H9 (cell line): ENCODE data around the gene NFATC4. TPM values are rescaled to one million over a fixed set of nuclear protein-coding genes. Genes with fewer than 3 reads are reported as not detected.

ENCODE experiments used
- DNase-seq: peaks from one replicate; pipeline ENCODE4 v3.0.0-alpha.2; 2017
- H2AFZ ChIP-seq: one replicate; pipeline ENCODE4 v1.6.1; 2013; ENCODE audit warnings: mild to moderate bottlenecking, low read length, control low read depth, moderate library complexity
- H2AK5ac ChIP-seq: 2 replicates; pipeline ENCODE4 v1.6.1; 2013; ENCODE audit warnings: low read length, control low read depth, mixed read lengths; ENCODE audit not compliant: insufficient read length
- H2BK120ac ChIP-seq: one replicate; pipeline ENCODE4 v1.6.1; 2013; ENCODE audit warnings: low read depth, mild to moderate bottlenecking, low read length, control low read depth, inconsistent platforms; ENCODE audit not compliant: poor library complexity, severe bottlenecking
- H2BK12ac ChIP-seq: 2 replicates; pipeline ENCODE4 v1.6.1; 2013; ENCODE audit warnings: low read length, control low read depth, mixed read lengths, low read depth; ENCODE audit not compliant: insufficient read length
- H2BK15ac ChIP-seq: 2 replicates; pipeline ENCODE4 v1.6.1; 2013; ENCODE audit warnings: low read depth, low read length, control low read depth
- H2BK20ac ChIP-seq: one replicate; pipeline ENCODE4 v1.6.1; 2013; ENCODE audit warnings: low read depth, mild to moderate bottlenecking, low read length, control low read depth, inconsistent platforms; ENCODE audit not compliant: poor library complexity, severe bottlenecking
- H2BK5ac ChIP-seq: 2 replicates; pipeline ENCODE4 v1.6.1; 2013; ENCODE audit warnings: low read length, control low read depth, mixed read lengths; ENCODE audit not compliant: insufficient read length
- H3K14ac ChIP-seq: 2 replicates; pipeline ENCODE4 v1.6.1; 2013; ENCODE audit warnings: low read length, control low read depth; ENCODE audit not compliant: insufficient read depth
- H3K18ac ChIP-seq: 2 replicates; pipeline ENCODE4 v1.6.1; 2013; ENCODE audit warnings: low read depth, mild to moderate bottlenecking, mixed read lengths, low read length, control low read depth; ENCODE audit not compliant: insufficient read length
- H3K23ac ChIP-seq: 2 replicates; pipeline ENCODE4 v1.6.1; 2013; ENCODE audit warnings: low read length, control low read depth, mixed read lengths, low read depth; ENCODE audit not compliant: insufficient read length
- H3K23me2 ChIP-seq: 2 replicates; pipeline ENCODE4 v1.6.1; 2013; ENCODE audit warnings: low read depth, mild to moderate bottlenecking, mixed read lengths, low read length, control low read depth; ENCODE audit not compliant: insufficient read length, poor library complexity, severe bottlenecking
- H3K27ac ChIP-seq: 2 replicates; pipeline ENCODE4 v1.5.1; 2013; ENCODE audit warnings: low read length, control low read depth, mixed read lengths, low read depth; ENCODE audit not compliant: insufficient read length
- H3K27me3 ChIP-seq: 2 replicates; pipeline ENCODE4 v1.6.1; 2013; ENCODE audit warnings: low read length, control low read depth, inconsistent platforms; ENCODE audit not compliant: insufficient read depth
- H3K4ac ChIP-seq: 2 replicates; pipeline ENCODE4 v1.6.1; 2013; ENCODE audit warnings: low read depth, mild to moderate bottlenecking, control low read depth, inconsistent platforms, low read length, moderate library complexity
- H3K4me1 ChIP-seq: 2 replicates; pipeline ENCODE4 v1.6.1; 2013; ENCODE audit warnings: low read length, control low read depth, inconsistent platforms; ENCODE audit not compliant: insufficient read depth
- H3K4me2 ChIP-seq: 2 replicates; pipeline ENCODE4 v1.6.1; 2013; ENCODE audit warnings: low read length, control low read depth, mixed read lengths; ENCODE audit not compliant: insufficient read length, insufficient read depth
- H3K56ac ChIP-seq: 2 replicates; pipeline ENCODE4 v1.6.1; 2013; ENCODE audit warnings: low read depth, mild to moderate bottlenecking, mixed read lengths, low read length, control low read depth; ENCODE audit not compliant: insufficient read length
- H3K79me1 ChIP-seq: 2 replicates; pipeline ENCODE4 v1.6.1; 2013; ENCODE audit warnings: low read depth, mild to moderate bottlenecking, moderate library complexity, low read length, control low read depth, inconsistent platforms; ENCODE audit not compliant: insufficient read depth, poor library complexity, severe bottlenecking
- H3K79me2 ChIP-seq: 2 replicates; pipeline ENCODE4 v1.6.1; 2013; ENCODE audit warnings: low read length, control low read depth, inconsistent platforms; ENCODE audit not compliant: insufficient read depth
- H3K9ac ChIP-seq: 2 replicates; pipeline ENCODE4 v1.6.1; 2013; ENCODE audit warnings: low read length, control low read depth, mixed read lengths; ENCODE audit not compliant: insufficient read length; ENCODE audit errors: extremely low read depth
- H3K9me3 ChIP-seq: one replicate; pipeline ENCODE4 v1.6.1; 2013; ENCODE audit warnings: low read depth, low read length, inconsistent platforms; ENCODE audit not compliant: control insufficient read depth
- H3T11ph ChIP-seq: one replicate; pipeline ENCODE4 v1.6.1; 2013; ENCODE audit warnings: mild to moderate bottlenecking, low read length, control low read depth, inconsistent platforms
- H4K20me1 ChIP-seq: one replicate; pipeline ENCODE4 v1.6.1; 2013; ENCODE audit not compliant: control insufficient read depth, insufficient read length, insufficient read depth
- H4K5ac ChIP-seq: 2 replicates; pipeline ENCODE4 v1.6.1; 2013; ENCODE audit warnings: low read depth, mild to moderate bottlenecking, mixed read lengths, low read length, control low read depth; ENCODE audit not compliant: insufficient read length
- H4K8ac ChIP-seq: replicated peaks from 2 replicates; pipeline ENCODE4 v1.6.1; 2013; ENCODE audit warnings: low read length, control low read depth, mixed read lengths, low read depth; ENCODE audit not compliant: insufficient read length
- H4K91ac ChIP-seq: 2 replicates; pipeline ENCODE4 v1.6.1; 2013; ENCODE audit warnings: low read depth, mild to moderate bottlenecking, moderate library complexity, mixed read lengths, low read length, control low read depth; ENCODE audit not compliant: insufficient read length
- H3K27ac Mint-ChIP-seq, 3 experiments: 2 replicates in 2 of 3; 3 replicates in 1 of 3; pipeline ENCODE4 v1.8.0; 2020 to 2021; ENCODE audit warnings: mixed read lengths in 3 of 3, mild to moderate bottlenecking in 1 of 3, moderate library complexity in 1 of 3
- H3K27me3 Mint-ChIP-seq: 2 replicates; pipeline ENCODE4 v1.8.0; 2021; ENCODE audit warnings: low read depth, mild to moderate bottlenecking, moderate library complexity, mixed read lengths
- H3K36me3 Mint-ChIP-seq, 3 experiments: 2 replicates in 2 of 3; 3 replicates in 1 of 3; pipeline ENCODE4 v1.8.0; 2020 to 2021; ENCODE audit warnings: low read depth in 3 of 3, mixed read lengths in 3 of 3; ENCODE audit not compliant: insufficient read depth in 1 of 3
- H3K4me1 Mint-ChIP-seq, 2 experiments: 2 replicates each; pipeline ENCODE4 v1.8.0; 2020; ENCODE audit warnings: mixed read lengths in 2 of 2
- H3K4me3 Mint-ChIP-seq, 2 experiments: 2 replicates in 1 of 2; 3 replicates in 1 of 2; pipeline ENCODE4 v1.8.0; 2020 to 2021; ENCODE audit warnings: mild to moderate bottlenecking in 2 of 2, mixed read lengths in 2 of 2, moderate library complexity in 1 of 2
- H3K9me3 Mint-ChIP-seq, 2 experiments: 2 replicates in 1 of 2; 3 replicates in 1 of 2; pipeline ENCODE4 v1.8.0; 2020; ENCODE audit warnings: mild to moderate bottlenecking in 2 of 2, mixed read lengths in 2 of 2, moderate library complexity in 1 of 2
- WGBS: extraction: QIAGEN DNeasy Blood & Tissue Kit; methylation state at CpG from one replicate; pipeline ENCODE4 v1.1.7; 2013; ENCODE audit warnings: missing lambda C conversion rate, low lambda C conversion rate, mixed read lengths; ENCODE audit not compliant: insufficient read length; ENCODE audit errors: extremely low coverage; 5-methylcytosine and 5-hydroxymethylcytosine counted together
- total RNA-seq: library from RNA; stranded (reverse); gene quantifications from 2 replicates; pipeline ENCODE4 v1.2.1, GENCODE V29; 2021
- TF ChIP-seq, protein P1 (sequence below): fragments of 200-600 bp; sonication (generic); conservative IDR thresholded peaks from 3 replicates; pipeline ENCODE4 v1.8.0; 2021; ENCODE audit warnings: antibody characterized with exemption, mild to moderate bottlenecking

The NFATC4 gene
- total RNA-seq, 1 experiment from 2014 or later: 46.4 TPM

GRCh38 chr14:24377126-24377525 lies 9.1 kb downstream of the NFATC4 start:
- Histone ChIP-seq H3K79me1 (no peaks in the 10 kb centered on the region), H2BK120ac (no peak overlapping the region), H3K9me3 (no peaks in the 10 kb centered on the region), H3T11ph (no peak overlapping the region), H3K4ac (no peak overlapping the region), H4K8ac (no peak overlapping the region), H3K14ac (no peak overlapping the region), H4K5ac (no peak overlapping the region), H2AFZ (no peak overlapping the region), H3K23me2 (no peaks in the 10 kb centered on the region), H3K27ac (no peak overlapping the region), H3K4me2 (peak overlapping the region; percentile 15), H3K4me1 (peaks cover 3% of the 10 kb centered on the region), H2BK5ac (no peak overlapping the region), H3K79me2 (no peaks in the 10 kb centered on the region), H3K27me3 (no peaks in the 10 kb centered on the region), H3K56ac (no peak overlapping the region), H2BK20ac (no peak overlapping the region), H2BK15ac (no peak overlapping the region), H4K91ac (no peak overlapping the region), H4K20me1 (no peaks in the 10 kb centered on the region), H3K23ac (no peak overlapping the region), H3K9ac (no peak overlapping the region), H2BK12ac (no peak overlapping the region), H3K18ac (no peak overlapping the region), H2AK5ac (no peak overlapping the region)
- Mint-ChIP-seq H3K4me3 (peak overlapping the region; percentile 62 to 79; a peak in 4 of 5 replicates), H3K27me3 (no peaks in the 10 kb centered on the region; the same call in 1 of the 2 replicates), H3K27ac (peak overlapping the region in 2 of 3 experiments; percentile 25 to 84; a peak in 3 of 7 replicates), H3K36me3 (peaks cover 10 to 32% (median 21%) of the 10 kb centered on the region in 3 experiments), H3K4me1 (peaks cover 37 to 46% of the 10 kb centered on the region in 2 experiments), H3K9me3 (no peaks in the 10 kb centered on the region)
- WGBS: no CpG with 5 or more reads among the region's 7 CpGs
- TF ChIP-seq, protein P1, sequence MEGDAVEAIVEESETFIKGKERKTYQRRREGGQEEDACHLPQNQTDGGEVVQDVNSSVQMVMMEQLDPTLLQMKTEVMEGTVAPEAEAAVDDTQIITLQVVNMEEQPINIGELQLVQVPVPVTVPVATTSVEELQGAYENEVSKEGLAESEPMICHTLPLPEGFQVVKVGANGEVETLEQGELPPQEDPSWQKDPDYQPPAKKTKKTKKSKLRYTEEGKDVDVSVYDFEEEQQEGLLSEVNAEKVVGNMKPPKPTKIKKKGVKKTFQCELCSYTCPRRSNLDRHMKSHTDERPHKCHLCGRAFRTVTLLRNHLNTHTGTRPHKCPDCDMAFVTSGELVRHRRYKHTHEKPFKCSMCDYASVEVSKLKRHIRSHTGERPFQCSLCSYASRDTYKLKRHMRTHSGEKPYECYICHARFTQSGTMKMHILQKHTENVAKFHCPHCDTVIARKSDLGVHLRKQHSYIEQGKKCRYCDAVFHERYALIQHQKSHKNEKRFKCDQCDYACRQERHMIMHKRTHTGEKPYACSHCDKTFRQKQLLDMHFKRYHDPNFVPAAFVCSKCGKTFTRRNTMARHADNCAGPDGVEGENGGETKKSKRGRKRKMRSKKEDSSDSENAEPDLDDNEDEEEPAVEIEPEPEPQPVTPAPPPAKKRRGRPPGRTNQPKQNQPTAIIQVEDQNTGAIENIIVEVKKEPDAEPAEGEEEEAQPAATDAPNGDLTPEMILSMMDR: no peak
- DNase-seq: no peak
